IMR-90 (cell line): Measurements from ENCODE around the gene PRSS38. TPM values are rescaled to one million over a fixed set of nuclear protein-coding genes. Genes with fewer than 3 reads are reported as not detected.

Source experiments
- ATAC-seq: fragments of 200-7000 bp; cut with Tn5 transposase; 2 replicates; pipeline ENCODE4 v1.9.1; 2020; ENCODE audit warnings: low read depth, mild to moderate bottlenecking, moderate library complexity
- BruUV-seq: library from RNA; stranded (reverse); fragments of 400-500 nt; replicated peaks from 2 replicates; lab custom pipeline; 2021; lab: Mats Ljungman, UMichigan
- CTCF ChIA-PET: fragments of 300-600 bp; formaldehyde crosslinking; extraction: SDS; loops from one replicate; lab custom pipeline; 2021; ENCODE audit warnings: antibody characterized with exemption; lab: Yijun Ruan, JAX
- POLR2A ChIA-PET: fragments of 300-600 bp; sonication (Branson Sonifier 250); formaldehyde crosslinking; loops from one replicate; lab custom pipeline; 2022; ENCODE audit warnings: antibody characterized with exemption; ENCODE audit not compliant: unreplicated experiment; lab: Charles Lee
- DNase-seq: peaks from one replicate; pipeline ENCODE4 v3.0.0; 2013
- H2AFZ ChIP-seq: replicated peaks from 2 replicates; pipeline ENCODE3; 2013; ENCODE audit warnings: low read length, mild to moderate bottlenecking; ENCODE audit not compliant: poor library complexity
- H2AK5ac ChIP-seq: 2 replicates; pipeline ENCODE4 v1.6.1; 2013; ENCODE audit warnings: low read depth, low read length, inconsistent platforms
- H2AK9ac ChIP-seq: replicated peaks from 2 replicates; pipeline ENCODE3; 2013; ENCODE audit warnings: mild to moderate bottlenecking, low read depth, low read length, moderate library complexity; ENCODE audit not compliant: poor library complexity
- H2BK120ac ChIP-seq: 2 replicates; pipeline ENCODE4 v1.6.1; 2013; ENCODE audit warnings: low read depth, low read length, inconsistent platforms
- H2BK15ac ChIP-seq: 3 replicates; pipeline ENCODE4 v1.6.1; 2013; ENCODE audit warnings: low read depth, low read length, inconsistent platforms
- H2BK20ac ChIP-seq: 2 replicates; pipeline ENCODE4 v1.6.1; 2013; ENCODE audit warnings: low read depth, mild to moderate bottlenecking, inconsistent platforms, low read length, moderate library complexity
- H2BK5ac ChIP-seq: 2 replicates; pipeline ENCODE4 v1.6.1; 2013; ENCODE audit warnings: mild to moderate bottlenecking, low read depth, low read length, inconsistent platforms; ENCODE audit not compliant: poor library complexity, severe bottlenecking
- H3K14ac ChIP-seq: replicated peaks from 2 replicates; pipeline ENCODE4 v1.6.1; 2013; ENCODE audit warnings: low read depth, low read length, inconsistent platforms
- H3K18ac ChIP-seq: 2 replicates; pipeline ENCODE4 v1.6.1; 2013; ENCODE audit warnings: low read depth, low read length, control low read depth
- H3K23ac ChIP-seq: 2 replicates; pipeline ENCODE4 v1.6.1; 2013; ENCODE audit warnings: low read depth, low read length, inconsistent platforms
- H3K27ac ChIP-seq: 2 replicates; pipeline ENCODE4 v1.5.1; 2013; ENCODE audit warnings: mild to moderate bottlenecking, control low read depth, low read length; ENCODE audit not compliant: insufficient read depth
- H3K27me3 ChIP-seq: 2 replicates; pipeline ENCODE4 v1.6.1; 2013; ENCODE audit warnings: low read length; ENCODE audit not compliant: control insufficient read depth, insufficient read depth
- H3K36me3 ChIP-seq: 2 replicates; pipeline ENCODE4 v1.6.1; 2013; ENCODE audit warnings: low read length, mixed read lengths; ENCODE audit not compliant: control insufficient read depth, insufficient read depth
- H3K4ac ChIP-seq: 2 replicates; pipeline ENCODE4 v1.6.1; 2013; ENCODE audit warnings: low read depth, low read length, inconsistent platforms
- H3K4me1 ChIP-seq: 2 replicates; pipeline ENCODE4 v1.6.1; 2013; ENCODE audit warnings: low read length, mixed read lengths; ENCODE audit not compliant: control insufficient read depth, insufficient read depth
- H3K4me2 ChIP-seq: 2 replicates; pipeline ENCODE4 v1.6.1; 2013; ENCODE audit warnings: low read depth, mild to moderate bottlenecking, control low read depth, low read length, moderate library complexity
- H3K4me3 ChIP-seq: 2 replicates; pipeline ENCODE4 v1.5.1; 2013; ENCODE audit warnings: low read depth, mild to moderate bottlenecking, control low read depth, low read length, moderate library complexity; ENCODE audit not compliant: insufficient read depth
- H3K56ac ChIP-seq: 2 replicates; pipeline ENCODE4 v1.6.1; 2013; ENCODE audit warnings: low read length, inconsistent platforms; ENCODE audit not compliant: insufficient read depth; ENCODE audit errors: extremely low read depth
- H3K79me1 ChIP-seq, 2 experiments: 2 replicates each; pipeline ENCODE4 v1.6.1; 2013; ENCODE audit warnings: low read length in 2 of 2, inconsistent platforms in 1 of 2, low read depth in 1 of 2
- H3K9ac ChIP-seq: 2 replicates; pipeline ENCODE4 v1.6.1; 2013; ENCODE audit warnings: low read depth, low read length, control low read depth
- H3K9me1 ChIP-seq: 2 replicates; pipeline ENCODE4 v1.6.1; 2013; ENCODE audit warnings: low read length, inconsistent platforms; ENCODE audit not compliant: insufficient read depth
- H3K9me3 ChIP-seq: 2 replicates; pipeline ENCODE4 v1.6.1; 2013; ENCODE audit warnings: low read length; ENCODE audit not compliant: control insufficient read depth, insufficient read depth
- H4K20me1 ChIP-seq: 2 replicates; pipeline ENCODE4 v1.6.1; 2013; ENCODE audit warnings: low read length, inconsistent platforms; ENCODE audit not compliant: insufficient read depth
- H4K5ac ChIP-seq: 2 replicates; pipeline ENCODE4 v1.6.1; 2013; ENCODE audit warnings: mild to moderate bottlenecking, low read depth, low read length, control low read depth
- H4K8ac ChIP-seq, 2 experiments: 2 replicates each; pipeline ENCODE4 v1.6.1; 2013; ENCODE audit warnings: low read depth in 2 of 2, low read length in 2 of 2, control low read depth in 1 of 2, inconsistent platforms in 1 of 2
- H4K91ac ChIP-seq: 2 replicates; pipeline ENCODE4 v1.6.1; 2013; ENCODE audit warnings: low read depth, low read length, inconsistent platforms; ENCODE audit not compliant: insufficient read depth
- CEBPB ChIP-seq: IDR thresholded peaks from 2 replicates; pipeline ENCODE4 v1.6.1; 2012; ENCODE audit warnings: low read depth, low read length, improper control_type of control experiment
- FOS ChIP-seq: fragments of 150-350 bp; IDR thresholded peaks from 2 replicates; pipeline ENCODE4 v1.6.1; 2016; ENCODE audit warnings: low read depth, low read length
- MAFK ChIP-seq: IDR thresholded peaks from 2 replicates; pipeline ENCODE4 v1.6.1; 2012; ENCODE audit warnings: low read depth, low read length, improper control_type of control experiment
- MAZ ChIP-seq: IDR thresholded peaks from 2 replicates; pipeline ENCODE4 v1.6.1; 2012; ENCODE audit warnings: low read depth, mild to moderate bottlenecking, low read length, improper control_type of control experiment, moderate library complexity, borderline replicate concordance
- MXI1 ChIP-seq: IDR thresholded peaks from 2 replicates; pipeline ENCODE4 v1.6.1; 2012; ENCODE audit warnings: low read depth, mild to moderate bottlenecking, low read length, moderate library complexity, borderline replicate concordance
- NFE2L2 ChIP-seq: fragments of 150-350 bp; IDR thresholded peaks from 2 replicates; pipeline ENCODE4 v1.6.1; 2016; ENCODE audit warnings: low read depth, mild to moderate bottlenecking, low read length
- POLR2A ChIP-seq: IDR thresholded peaks from 2 replicates; pipeline ENCODE4 v1.6.1; 2012; ENCODE audit warnings: mild to moderate bottlenecking, low read depth, low read length
- RCOR1 ChIP-seq: IDR thresholded peaks from 2 replicates; pipeline ENCODE4 v1.6.1; 2012; ENCODE audit warnings: mild to moderate bottlenecking, low read length, improper control_type of control experiment; ENCODE audit not compliant: insufficient replicate concordance
- RFX5 ChIP-seq: IDR thresholded peaks from 2 replicates; pipeline ENCODE4 v1.8.0; 2012; ENCODE audit warnings: low read depth, mild to moderate bottlenecking, low read length, moderate library complexity
- WGBS, 2 experiments: methylation state at CpG; one replicate each; pipeline versions ENCODE4 v1.1.5 to v1.1.7; 2013; ENCODE audit warnings: missing lambda C conversion rate in 2 of 2; ENCODE audit not compliant: insufficient read length in 1 of 2; ENCODE audit errors: extremely low coverage in 2 of 2; 5-methylcytosine and 5-hydroxymethylcytosine counted together
- dilution Hi-C: fragments of 300-500 bp; cut with HindIII; formaldehyde crosslinking; loops from one replicate; pipeline ENCODE4 v1.14.3; 2018; ENCODE audit warnings: low sequenced_read_pairs; ENCODE audit not compliant: unreplicated experiment
- in situ Hi-C: fragments of 300-500 bp; cut with MboI; formaldehyde crosslinking; loops from 3 replicates; pipeline ENCODE4 v1.14.3; 2019; ENCODE audit warnings: low sequenced_read_pairs, inconsistent platforms, mixed read lengths
- intact Hi-C: fragments of 100-400 bp; cut with micrococcal nuclease; formaldehyde crosslinking; loops from 2 replicates; pipeline ENCODE4 v1.10.0; 2022
- polyA plus RNA-seq, 3 experiments: library from polyadenylated mRNA; depleted of rRNA; stranded (reverse); fragments of >200 nt; gene quantifications; 2 replicates each; pipeline ENCODE4 v1.2.3, GENCODE V29; 2012; ENCODE audit warnings: low replicate concordance in 1 of 3
- total RNA-seq: library from RNA; depleted of rRNA; stranded (reverse); fragments of >200 nt; gene quantifications from 2 replicates; pipeline ENCODE4 v1.2.3, GENCODE V29; 2012
- TF ChIP-seq, protein P1 (sequence below): conservative IDR thresholded peaks from 2 replicates; pipeline ENCODE4 v1.5.1; 2012; ENCODE audit warnings: mild to moderate bottlenecking, low read depth, low read length, improper control_type of control experiment
- TF ChIP-seq, protein P2 (sequence below): fragments of 150-350 bp; IDR thresholded peaks from 2 replicates; pipeline ENCODE4 v1.6.1; 2016; ENCODE audit warnings: low read depth, mild to moderate bottlenecking, low read length, moderate library complexity, borderline replicate concordance

PRSS38 gene
- total and polyA plus RNA-seq, 2 of the 4 experiments (the other 2 are of a cell fraction), result not detected

DNA sequence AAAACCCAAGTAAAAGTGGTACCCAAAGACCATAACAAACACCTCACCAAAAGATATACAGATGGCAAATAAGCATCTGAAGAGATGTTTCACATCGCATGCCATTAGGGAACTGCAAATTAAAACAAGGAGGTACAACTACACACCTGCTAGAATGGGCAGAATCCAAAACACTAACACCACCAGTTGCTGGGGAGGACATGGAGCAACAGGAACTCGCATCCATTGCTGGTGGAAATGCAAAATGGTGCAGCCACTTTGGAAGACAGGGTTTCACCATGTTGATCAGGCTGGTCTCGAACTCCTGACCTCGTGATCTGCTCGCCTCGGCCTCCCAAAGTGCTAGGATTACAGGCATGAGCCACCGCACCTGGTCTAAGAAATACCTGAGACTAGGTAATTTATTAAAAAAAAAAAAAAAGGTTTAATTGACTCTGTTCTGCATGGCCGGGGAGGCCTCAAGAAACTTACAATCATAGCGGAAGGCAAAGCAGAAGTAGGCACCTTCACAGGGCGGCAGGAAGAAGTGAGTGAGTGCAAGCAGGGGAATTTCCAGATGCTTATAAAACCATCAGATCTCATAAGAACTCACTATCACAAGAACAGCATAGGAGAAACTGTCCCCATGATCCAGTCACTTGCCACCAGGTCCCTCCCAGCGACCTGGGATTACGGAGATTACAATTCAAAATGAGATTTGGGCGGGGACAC, 30.2 kb upstream of the PRSS38 start:
- Histone ChIP-seq H3K18ac (no peak overlapping the region), H3K36me3 (peaks cover 11% of the 10 kb centered on the region), H3K27ac (no peak overlapping the region), H3K4me2 (no peak overlapping the region), H3K56ac (no peak overlapping the region), H2BK20ac (no peak overlapping the region), H2AK5ac (no peak overlapping the region), H2AK9ac (no peak overlapping the region), H2AFZ (no peak overlapping the region), H3K79me1 (no peaks in the 10 kb centered on the region), H3K9ac (no peak overlapping the region), H2BK5ac (no peak overlapping the region), H4K8ac (no peak overlapping the region), H3K4ac (no peak overlapping the region), H4K20me1 (no peaks in the 10 kb centered on the region), H4K91ac (no peak overlapping the region), H3K23ac (no peak overlapping the region), H2BK120ac (no peak overlapping the region), H3K9me3 (no peaks in the 10 kb centered on the region), H3K27me3 (no peaks in the 10 kb centered on the region), H3K4me1 (peaks cover 3% of the 10 kb centered on the region; the same call in 1 of the 2 replicates), H3K4me3 (no peak overlapping the region), H3K14ac (no peak overlapping the region), H2BK15ac (no peak overlapping the region), H3K9me1 (peaks cover 3% of the 10 kb centered on the region; the same call in 1 of the 2 replicates), H4K5ac (no peak overlapping the region)
- DNase-seq (no peak), ATAC-seq (no peak)
- ChIA-PET CTCF (no interaction called here), POLR2A (no interaction called here)
- no peak for TF ChIP-seq POLR2A
- TF ChIP-seq, protein P1, sequence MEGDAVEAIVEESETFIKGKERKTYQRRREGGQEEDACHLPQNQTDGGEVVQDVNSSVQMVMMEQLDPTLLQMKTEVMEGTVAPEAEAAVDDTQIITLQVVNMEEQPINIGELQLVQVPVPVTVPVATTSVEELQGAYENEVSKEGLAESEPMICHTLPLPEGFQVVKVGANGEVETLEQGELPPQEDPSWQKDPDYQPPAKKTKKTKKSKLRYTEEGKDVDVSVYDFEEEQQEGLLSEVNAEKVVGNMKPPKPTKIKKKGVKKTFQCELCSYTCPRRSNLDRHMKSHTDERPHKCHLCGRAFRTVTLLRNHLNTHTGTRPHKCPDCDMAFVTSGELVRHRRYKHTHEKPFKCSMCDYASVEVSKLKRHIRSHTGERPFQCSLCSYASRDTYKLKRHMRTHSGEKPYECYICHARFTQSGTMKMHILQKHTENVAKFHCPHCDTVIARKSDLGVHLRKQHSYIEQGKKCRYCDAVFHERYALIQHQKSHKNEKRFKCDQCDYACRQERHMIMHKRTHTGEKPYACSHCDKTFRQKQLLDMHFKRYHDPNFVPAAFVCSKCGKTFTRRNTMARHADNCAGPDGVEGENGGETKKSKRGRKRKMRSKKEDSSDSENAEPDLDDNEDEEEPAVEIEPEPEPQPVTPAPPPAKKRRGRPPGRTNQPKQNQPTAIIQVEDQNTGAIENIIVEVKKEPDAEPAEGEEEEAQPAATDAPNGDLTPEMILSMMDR, result no peak
- TF ChIP-seq, protein P2, sequence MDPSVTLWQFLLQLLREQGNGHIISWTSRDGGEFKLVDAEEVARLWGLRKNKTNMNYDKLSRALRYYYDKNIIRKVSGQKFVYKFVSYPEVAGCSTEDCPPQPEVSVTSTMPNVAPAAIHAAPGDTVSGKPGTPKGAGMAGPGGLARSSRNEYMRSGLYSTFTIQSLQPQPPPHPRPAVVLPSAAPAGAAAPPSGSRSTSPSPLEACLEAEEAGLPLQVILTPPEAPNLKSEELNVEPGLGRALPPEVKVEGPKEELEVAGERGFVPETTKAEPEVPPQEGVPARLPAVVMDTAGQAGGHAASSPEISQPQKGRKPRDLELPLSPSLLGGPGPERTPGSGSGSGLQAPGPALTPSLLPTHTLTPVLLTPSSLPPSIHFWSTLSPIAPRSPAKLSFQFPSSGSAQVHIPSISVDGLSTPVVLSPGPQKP, result no peak
- no peak for TF ChIP-seq MXI1
- no peak for TF ChIP-seq NFE2L2
- no peak for TF ChIP-seq CEBPB
- TF ChIP-seq RCOR1, result no peak
- TF ChIP-seq MAFK, result no peak
- no peak for TF ChIP-seq RFX5
- TF ChIP-seq FOS, result no peak
- no peak for TF ChIP-seq MAZ
- intact Hi-C loops, result no loop called here
- in situ Hi-C loops, result no loop called here
- WGBS, 2 experiments, result 100% methylated on average over 1 of the region's 13 CpGs; no CpG with 5 or more reads in 1 of the 2 experiments
- BruUV-seq, result no TSS peak
- dilution Hi-C loops, result no loop called here
